Measurements from ENCODE around the gene TULP4. TPM values are rescaled to one million over a fixed set of nuclear protein-coding genes. Genes with fewer than 3 reads are reported as not detected.

The TULP4 gene
- total RNA-seq, 6 donors from 2014 or later = 78.7 to 150 (median 94.4) TPM

GRCh38 chr6:158376631-158377081 lies 64.4 kb downstream of the TULP4 start:
- WGBS, 2 donors = 64 to 85% methylated on average over 3 of the region's 3 CpGs
- Histone ChIP-seq H3K9me3 (no peaks in the 10 kb centered on the region), H3K27ac (no peak overlapping the region), H3K4me3 (no peak overlapping the region), H3K4me1 (peaks cover 0 to 11% (median 1%) of the 10 kb centered on the region in 4 donors), H3K27me3 (no peaks in the 10 kb centered on the region), H3K36me3 (no peaks in the 10 kb centered on the region)
- DNase-seq (no peak), ATAC-seq (ENCODE audit: low FRiP score in 2 of 2) (no peak)
- TF ChIP-seq POLR2AphosphoS5 (IDR thresholded peaks at IDR 0.05) (no peak), EP300 (IDR thresholded peaks at IDR 0.05) (no peak), POLR2A (IDR thresholded peaks at IDR 0.05) (no peak), CTCF (IDR thresholded peaks at IDR 0.05) (no peak)

- ATAC-seq (ENCODE audit: low FRiP score in 2 of 2) (no peak), DNase-seq (no peak)
- Histone ChIP-seq H3K9me3 (no peaks in the 10 kb centered on the region), H3K4me1 (peaks cover 0 to 6% (median under 1%) of the 10 kb centered on the region in 4 donors), H3K4me3 (no peak overlapping the region), H3K36me3 (no peaks in the 10 kb centered on the region), H3K27me3 (no peaks in the 10 kb centered on the region), H3K27ac (no peak overlapping the region)
- TF ChIP-seq CTCF (IDR thresholded peaks at IDR 0.05) = no peak
- TF ChIP-seq POLR2AphosphoS5 (IDR thresholded peaks at IDR 0.05) = no peak
- no peak for TF ChIP-seq POLR2A (IDR thresholded peaks at IDR 0.05)
- TF ChIP-seq EP300 (IDR thresholded peaks at IDR 0.05) = no peak
- WGBS, 2 donors = 55 to 56% methylated on average over 4 of the region's 4 CpGs
Observed at GRCh38 chr6:158377860-158378259, 65.6 kb downstream of the TULP4 start.

GRCh38 chr6:158379336-158379735 lies 67.1 kb downstream of the TULP4 start:
- TF ChIP-seq POLR2AphosphoS5 (IDR thresholded peaks at IDR 0.05) (no peak), CTCF (IDR thresholded peaks at IDR 0.05) (no peak), EP300 (IDR thresholded peaks at IDR 0.05) (no peak), POLR2A (IDR thresholded peaks at IDR 0.05) (no peak)
- 91 to 95% methylated on average over 7 of the region's 7 CpGs for WGBS, 2 donors
- H3K27me3 ChIP-seq = no peaks in the 10 kb centered on the region
- no peak overlapping the region for H3K4me3 ChIP-seq
- no peaks in the 10 kb centered on the region for H3K9me3 ChIP-seq
- H3K4me1 ChIP-seq = no peaks in the 10 kb centered on the region
- no peaks in the 10 kb centered on the region for H3K36me3 ChIP-seq
- DNase-seq (no peak), ATAC-seq (ENCODE audit: low FRiP score in 2 of 2) (no peak)
- no peak overlapping the region for H3K27ac ChIP-seq

GRCh38 chr6:158381214-158381613 lies 68.9 kb downstream of the TULP4 start:
- no peak for ATAC-seq (ENCODE audit: low FRiP score in 2 of 2)
- no peak for TF ChIP-seq POLR2AphosphoS5 (IDR thresholded peaks at IDR 0.05)
- no peak for TF ChIP-seq EP300 (IDR thresholded peaks at IDR 0.05)
- no peak for TF ChIP-seq POLR2A (IDR thresholded peaks at IDR 0.05)
- TF ChIP-seq CTCF (IDR thresholded peaks at IDR 0.05) = no peak
- no peak overlapping the region for H3K4me3 ChIP-seq
- H3K27ac ChIP-seq = no peak overlapping the region
- H3K4me1 ChIP-seq = no peaks in the 10 kb centered on the region
- no peaks in the 10 kb centered on the region for H3K27me3 ChIP-seq
- H3K36me3 ChIP-seq = no peaks in the 10 kb centered on the region
- 87 to 95% methylated on average over 2 of the region's 2 CpGs for WGBS, 2 donors
- DNase-seq = no peak
- H3K9me3 ChIP-seq = no peaks in the 10 kb centered on the region

- TF ChIP-seq CTCF (IDR thresholded peaks at IDR 0.05) = no peak
- TF ChIP-seq POLR2AphosphoS5 (IDR thresholded peaks at IDR 0.05) = no peak
- TF ChIP-seq EP300 (IDR thresholded peaks at IDR 0.05) = no peak
- TF ChIP-seq POLR2A (IDR thresholded peaks at IDR 0.05) = no peak
Observed at GRCh38 chr6:158382491-158382890, 70.2 kb downstream of the TULP4 start.

More at GRCh38 chr6:158382491-158382890, 70.2 kb downstream of the TULP4 start:
- Histone ChIP-seq H3K4me1 (no peaks in the 10 kb centered on the region), H3K9me3 (no peaks in the 10 kb centered on the region), H3K4me3 (no peak overlapping the region), H3K36me3 (no peaks in the 10 kb centered on the region), H3K27me3 (no peaks in the 10 kb centered on the region), H3K27ac (no peak overlapping the region)
- WGBS, 2 donors = 100% methylated on average over 1 of the region's 1 CpG
- ATAC-seq (ENCODE audit: low FRiP score in 2 of 2) = no peak
- no peak for DNase-seq

Measured in upper lobe of left lung (tissue), 6 donors.